Endometrial microvascular endothelial cells (primary cell): ENCODE measurements around the gene FOXL3. TPM values are rescaled to one million over a fixed set of nuclear protein-coding genes. Genes with fewer than 3 reads are reported as not detected.

Experiments used
- in situ Hi-C: cut with HindIII; loops from 2 replicates; pipeline ENCODE4 v1.10.0; 2017; ENCODE audit warnings: low sequenced_read_pairs, low pct_unique_long_range_greater_than_20kb; ENCODE audit errors: inconsistent ontology term
- total RNA-seq: library from RNA; depleted of rRNA; stranded (reverse); fragments of >200 nt; gene quantifications from one replicate; pipeline ENCODE4 v1.2.3, GENCODE V29; 2015; ENCODE audit errors: inconsistent ontology term

Gene FOXL3
- total RNA-seq, 1 donor from 2014 or later = not detected

DNA sequence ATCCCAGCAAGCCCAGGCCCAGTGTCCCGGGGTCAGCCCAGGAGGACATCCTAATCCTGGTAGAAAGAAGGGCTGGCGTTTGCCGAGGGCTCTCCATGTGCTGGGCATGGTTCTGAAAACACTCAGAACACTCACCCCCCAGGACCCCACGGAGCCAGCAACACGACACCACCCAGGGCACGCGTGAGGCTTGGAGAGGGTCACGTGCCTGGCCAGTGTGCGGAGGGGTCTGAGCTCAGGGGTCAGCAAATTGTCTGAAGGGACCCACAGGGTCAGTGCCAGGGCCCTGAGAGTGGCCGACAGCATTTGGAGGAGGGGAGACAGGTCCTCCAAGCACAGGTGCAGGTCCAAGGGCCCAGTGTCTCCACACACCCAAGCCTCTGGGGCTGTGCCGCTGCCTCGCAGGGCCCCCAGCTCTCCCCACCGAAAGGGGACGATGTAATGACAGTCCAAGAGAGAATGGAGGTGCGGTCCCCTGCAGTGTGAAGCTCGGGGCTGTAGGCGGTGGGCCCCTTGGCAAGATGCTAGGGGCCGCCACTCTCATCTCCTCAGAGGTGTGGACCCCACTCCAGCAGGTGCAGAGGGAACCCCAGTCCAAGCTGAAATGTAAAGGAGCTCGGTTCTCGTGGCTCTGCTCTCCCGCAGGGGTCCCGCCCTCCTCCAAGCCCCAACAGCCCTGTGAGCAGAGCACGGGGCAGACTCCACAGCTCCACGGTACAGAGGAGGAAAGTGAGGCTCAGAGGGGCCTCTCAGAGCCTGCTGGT is 7.8 kb downstream of the FOXL3 start:
- in situ Hi-C loops = no loop called here

DNA sequence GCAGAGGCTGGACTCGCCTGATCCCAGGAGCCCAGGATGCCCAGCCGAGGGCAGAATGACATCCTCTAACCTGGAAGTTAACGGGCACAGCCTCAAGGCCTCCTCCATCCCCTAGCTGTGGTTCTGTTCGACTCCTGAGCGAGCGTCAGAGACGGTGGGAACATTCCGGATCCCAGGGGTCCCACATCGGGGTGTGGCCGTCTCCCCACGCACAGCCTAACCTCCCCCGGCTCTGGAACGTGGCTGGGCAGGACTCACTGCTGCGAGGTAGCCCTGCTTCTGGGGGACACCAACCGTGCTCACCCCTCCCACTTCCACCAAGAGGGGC is 8.4 kb downstream of the FOXL3 start:
- in situ Hi-C loops = no loop called here

DNA sequence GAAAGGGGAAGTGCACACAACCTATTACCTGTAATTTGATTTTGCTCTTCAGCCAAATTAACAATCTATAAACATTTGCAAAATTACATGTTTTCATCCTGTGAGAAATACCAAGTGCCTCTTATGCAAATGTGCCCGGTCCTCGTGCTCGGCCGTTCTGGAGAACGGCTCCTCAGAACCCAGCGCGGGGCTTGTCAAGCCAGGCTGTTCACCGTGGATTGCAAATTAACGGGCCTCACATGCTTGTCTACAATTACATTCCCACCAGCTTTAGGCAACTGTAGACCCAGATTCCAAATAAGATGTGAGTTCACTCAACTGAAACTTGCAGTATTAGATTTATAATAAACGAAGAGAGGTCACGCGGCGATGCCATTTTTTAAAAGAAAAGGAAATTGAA is 8.8 kb downstream of the FOXL3 start:
- in situ Hi-C loops = no loop called here

DNA sequence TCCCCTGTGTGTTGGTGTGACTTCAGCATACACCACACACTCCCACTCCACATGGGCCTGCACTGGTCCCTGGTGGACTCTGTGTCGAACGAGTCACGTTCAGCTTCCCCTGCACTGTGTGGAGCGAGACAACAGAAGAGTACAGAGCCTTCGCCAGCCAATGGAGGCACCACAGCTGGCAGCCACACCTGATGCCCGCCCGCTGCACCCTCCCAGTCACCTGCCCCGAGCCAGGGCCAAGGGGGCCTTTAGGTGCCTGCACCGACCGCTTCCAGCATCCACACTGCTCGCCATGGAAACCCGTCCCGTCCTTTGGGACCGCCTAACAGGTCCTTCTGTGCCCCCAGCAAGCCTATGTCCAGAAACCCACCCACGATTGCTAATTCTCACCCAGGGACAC is 9.2 kb downstream of the FOXL3 start:
- in situ Hi-C loops = no loop called here

DNA sequence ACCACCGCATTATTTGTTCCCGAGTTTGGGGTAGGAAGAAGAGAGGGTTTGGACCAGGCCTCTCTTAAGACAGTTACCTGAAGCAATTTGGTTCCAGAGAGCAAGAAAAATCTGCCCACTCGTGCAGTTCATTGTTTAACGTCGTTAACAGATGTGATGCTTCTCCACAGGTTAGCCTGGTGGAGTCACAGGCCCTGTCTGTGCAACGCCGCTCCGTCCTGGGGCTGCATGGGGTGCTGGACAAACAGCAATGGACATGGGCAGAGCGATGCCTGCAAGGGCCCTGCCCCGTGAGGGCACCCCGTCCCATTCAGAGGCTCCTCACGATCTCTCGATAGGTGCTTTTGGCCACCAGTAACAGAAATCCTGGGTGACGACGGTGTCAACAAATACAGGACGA is 9.7 kb downstream of the FOXL3 start:
- in situ Hi-C loops = no loop called here

DNA sequence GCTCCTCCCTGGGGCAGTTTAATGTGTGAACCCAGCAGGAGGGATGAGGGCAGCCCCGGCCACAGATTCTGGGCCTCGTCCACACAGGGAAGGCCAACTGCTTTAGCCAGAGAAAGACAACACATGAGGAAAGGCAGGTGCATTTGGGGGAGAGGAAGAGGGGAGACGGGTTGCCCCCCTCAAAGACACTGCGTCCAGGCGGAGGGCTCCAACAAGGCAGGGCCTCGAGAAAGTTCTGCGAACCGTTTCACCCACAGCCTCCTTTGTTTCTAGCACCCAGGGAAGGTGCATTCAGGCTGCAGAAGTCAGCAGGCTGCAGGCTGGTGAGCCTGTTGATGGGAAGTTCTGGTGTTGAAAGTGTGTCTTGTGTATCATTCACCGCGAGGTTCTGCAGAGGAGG is 10.1 kb downstream of the FOXL3 start:
- in situ Hi-C loops = no loop called here

DNA sequence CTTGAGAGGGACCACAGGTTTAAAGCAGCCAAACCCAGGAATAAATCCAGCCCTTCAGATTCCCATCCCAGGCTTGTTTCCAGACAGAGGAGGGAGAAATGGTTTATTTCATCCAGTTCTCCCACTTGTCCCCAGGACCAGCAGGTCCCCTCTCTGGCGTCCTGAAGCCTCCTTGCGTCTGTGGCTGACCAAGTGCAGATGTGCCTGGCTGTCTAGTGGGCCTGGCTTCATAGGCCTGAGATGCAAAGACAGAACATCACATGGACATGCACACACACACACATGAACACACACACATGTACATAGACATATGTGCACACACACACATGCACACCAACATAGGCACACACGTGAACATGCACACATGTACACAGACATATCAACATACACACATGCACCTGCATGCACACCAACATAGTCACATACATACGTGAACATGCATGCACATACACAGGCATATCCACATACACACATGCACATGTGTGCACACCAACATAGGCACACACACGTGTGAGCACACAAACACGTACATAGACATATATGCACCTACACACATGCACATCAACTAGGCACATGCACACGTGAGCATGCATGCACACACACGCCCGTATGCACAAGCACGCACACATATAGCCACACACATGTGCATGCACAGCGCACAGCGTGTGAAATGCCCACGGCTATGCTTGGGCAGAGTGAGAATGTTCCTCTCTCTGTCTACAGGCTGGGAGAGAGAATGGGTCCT is 10.7 kb downstream of the FOXL3 start:
- in situ Hi-C loops = no loop called here

DNA sequence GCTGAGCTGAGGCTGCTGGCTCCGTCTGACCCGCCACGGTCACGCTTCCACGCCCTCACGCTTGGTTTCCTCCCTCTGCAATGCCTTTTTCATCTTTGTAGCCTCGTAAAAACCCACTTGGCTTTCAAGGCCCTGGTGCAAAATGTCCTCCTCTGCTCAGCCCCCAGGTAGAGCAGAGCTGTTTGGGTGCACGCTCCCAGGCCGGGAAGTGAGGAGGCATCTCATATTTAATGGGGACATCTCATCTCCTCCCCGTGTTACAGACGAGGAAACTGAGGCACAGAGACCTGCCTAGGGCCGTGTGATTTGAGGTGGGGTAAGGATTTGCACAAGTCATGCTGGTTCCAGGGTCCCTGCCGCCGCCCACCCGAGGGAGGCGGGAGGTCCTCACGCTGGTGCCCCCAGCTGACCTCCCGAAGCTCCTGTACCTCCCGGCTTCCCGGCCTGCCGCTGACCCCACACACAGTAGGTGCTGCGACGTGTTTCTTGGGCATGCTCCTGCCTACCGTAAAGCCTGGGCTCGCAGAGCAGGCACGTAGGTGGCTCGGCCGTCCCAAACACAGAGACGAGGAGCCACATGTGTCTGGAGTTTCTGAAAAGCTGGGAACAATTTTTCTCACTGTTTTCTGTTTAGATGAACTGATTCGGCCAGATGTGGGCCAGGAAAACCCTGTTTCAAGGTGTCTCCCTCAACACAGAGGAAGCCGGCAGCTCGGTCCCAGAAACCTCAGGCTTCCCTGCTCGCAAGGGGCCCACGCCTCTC is 11.5 kb downstream of the FOXL3 start:
- in situ Hi-C loops = no loop called here

DNA sequence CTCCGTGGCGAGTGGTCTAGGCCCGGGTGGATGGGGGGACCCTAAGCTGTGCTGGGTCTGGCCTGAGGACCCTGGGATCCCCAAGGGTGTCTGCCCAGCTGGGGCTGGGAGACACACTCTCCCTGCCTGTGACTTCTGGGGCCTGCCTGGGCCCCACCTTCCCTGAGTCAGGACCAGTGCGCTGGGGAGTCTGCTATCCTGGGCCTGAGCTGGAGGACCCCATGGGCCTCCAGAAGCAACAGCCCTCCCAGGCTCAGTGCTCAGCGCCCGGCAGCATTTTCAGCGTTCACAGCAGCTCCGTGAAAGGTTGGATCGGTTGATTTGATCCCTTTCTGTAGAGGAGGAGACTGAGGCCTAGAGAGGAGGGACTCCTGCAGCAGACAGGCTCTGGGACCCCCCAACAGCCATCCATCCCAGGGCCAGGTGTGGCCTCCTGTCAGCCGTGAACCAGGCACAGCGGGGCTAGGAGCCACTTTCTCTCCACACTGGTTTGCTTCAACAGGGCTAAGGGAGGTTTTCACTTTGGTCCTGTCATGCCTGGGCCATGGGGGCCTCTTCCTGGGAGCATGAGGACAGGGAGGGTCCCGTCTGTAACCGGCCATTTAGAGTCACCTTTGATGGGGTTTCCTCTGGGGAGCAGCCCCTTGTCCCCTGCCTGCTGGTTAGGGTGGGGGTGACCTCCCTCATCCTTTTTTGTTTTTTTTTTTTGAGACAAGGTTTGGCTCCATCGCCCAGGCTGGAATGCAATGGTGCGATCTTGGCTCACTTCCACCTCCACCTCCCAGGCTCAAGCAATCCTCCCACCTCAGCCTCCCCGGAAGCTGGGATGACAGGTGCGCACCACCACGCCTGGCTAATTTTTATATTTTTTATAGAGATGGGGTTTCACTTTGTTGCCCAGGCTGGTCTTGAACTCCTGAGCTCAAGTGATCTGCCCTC is 12.4 kb downstream of the FOXL3 start:
- in situ Hi-C loops = no loop called here

DNA sequence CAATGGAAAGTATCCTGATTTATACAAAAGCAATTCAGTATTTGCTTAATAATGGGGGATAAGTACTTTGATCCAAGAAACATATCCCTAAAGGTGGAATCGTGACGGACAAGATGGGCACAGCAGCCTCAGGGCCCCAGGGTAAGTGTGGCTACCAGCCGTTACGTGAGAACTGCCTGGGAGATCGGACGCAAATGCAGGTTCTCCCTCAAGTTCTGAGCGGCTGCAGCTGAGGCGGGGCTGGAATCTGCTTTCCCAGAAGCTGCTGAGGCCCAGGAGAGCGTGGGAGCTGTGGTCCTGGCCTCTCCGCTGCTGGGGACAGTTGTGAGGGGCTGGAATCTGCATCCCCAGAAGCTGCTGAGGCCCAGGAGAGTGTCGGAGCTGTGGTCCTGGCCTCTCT is 13.5 kb downstream of the FOXL3 start:
- in situ Hi-C loops = no loop called here

DNA sequence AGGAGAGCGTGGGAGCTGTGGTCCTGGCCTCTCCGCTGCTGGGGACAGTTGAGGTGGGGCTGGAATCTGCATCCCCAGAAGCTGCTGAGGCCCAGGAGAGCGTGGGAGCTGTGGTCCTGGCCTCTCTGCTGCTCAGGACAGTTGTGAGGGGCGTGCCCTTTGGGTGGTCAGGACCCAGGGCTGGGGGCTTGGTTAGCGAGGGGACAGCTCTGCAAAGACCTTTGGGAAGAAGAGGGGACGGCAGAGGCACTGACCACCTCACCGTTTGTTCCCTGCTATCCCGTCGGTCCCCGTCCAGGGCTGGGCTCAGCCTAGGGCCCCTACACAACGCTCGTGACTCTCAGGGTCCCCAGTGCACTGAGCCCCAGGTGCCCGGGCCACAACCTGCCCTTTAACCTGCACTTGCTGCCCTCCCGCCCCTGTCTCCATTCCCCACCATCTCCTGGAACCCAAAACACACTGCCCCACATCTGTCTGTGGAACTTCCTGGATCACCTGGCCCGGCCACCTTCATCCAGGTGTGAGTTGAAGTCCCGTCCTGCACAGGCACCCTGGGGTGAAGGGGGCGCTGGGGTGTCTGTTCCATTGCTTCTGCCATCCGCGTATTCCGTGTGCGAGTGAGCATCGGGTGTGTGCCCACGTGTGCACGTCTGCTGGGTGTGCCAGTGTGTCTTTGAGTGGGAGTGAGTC is 14.1 kb downstream of the FOXL3 start:
- in situ Hi-C loops = no loop called here

DNA sequence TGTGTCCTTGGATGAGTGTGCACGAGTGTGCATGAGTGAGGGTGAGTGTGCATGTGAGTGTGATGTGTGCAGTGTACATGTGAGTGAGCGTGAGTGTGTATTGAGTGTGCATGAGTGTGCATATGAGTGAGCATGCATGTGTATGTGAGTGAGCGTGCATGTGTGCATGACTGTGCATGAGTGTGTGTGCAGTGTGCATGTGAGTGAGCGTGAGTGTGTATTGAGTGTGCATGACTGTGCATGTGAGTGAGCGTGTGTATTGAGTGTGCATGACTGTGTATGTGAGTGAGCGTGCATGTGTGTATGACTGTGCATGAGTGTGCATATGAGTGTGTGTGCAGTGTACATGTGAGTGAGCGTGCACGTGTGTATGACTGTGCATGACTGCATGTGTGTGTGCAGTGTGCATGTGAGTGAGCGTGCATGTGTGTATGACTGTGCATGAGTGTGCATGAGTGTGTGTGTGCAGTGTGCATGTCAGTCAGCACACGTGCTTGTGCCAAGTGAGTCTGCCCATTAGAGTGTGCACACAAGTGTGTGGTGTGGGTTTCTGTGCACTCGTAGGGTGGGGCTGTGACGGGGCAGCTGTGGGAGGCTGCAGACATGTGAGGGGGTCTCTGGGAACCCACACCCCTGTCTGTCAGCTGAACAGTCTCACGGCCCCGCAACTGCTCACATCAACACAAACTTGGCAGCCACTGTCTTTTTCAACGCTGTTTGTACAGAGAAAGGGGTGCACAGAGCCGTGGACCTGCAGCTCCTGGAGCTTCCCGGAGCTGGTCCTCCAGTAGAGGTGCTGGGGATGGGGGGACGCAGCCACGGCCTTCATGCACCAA is 14.8 kb downstream of the FOXL3 start:
- in situ Hi-C loops = no loop called here

DNA sequence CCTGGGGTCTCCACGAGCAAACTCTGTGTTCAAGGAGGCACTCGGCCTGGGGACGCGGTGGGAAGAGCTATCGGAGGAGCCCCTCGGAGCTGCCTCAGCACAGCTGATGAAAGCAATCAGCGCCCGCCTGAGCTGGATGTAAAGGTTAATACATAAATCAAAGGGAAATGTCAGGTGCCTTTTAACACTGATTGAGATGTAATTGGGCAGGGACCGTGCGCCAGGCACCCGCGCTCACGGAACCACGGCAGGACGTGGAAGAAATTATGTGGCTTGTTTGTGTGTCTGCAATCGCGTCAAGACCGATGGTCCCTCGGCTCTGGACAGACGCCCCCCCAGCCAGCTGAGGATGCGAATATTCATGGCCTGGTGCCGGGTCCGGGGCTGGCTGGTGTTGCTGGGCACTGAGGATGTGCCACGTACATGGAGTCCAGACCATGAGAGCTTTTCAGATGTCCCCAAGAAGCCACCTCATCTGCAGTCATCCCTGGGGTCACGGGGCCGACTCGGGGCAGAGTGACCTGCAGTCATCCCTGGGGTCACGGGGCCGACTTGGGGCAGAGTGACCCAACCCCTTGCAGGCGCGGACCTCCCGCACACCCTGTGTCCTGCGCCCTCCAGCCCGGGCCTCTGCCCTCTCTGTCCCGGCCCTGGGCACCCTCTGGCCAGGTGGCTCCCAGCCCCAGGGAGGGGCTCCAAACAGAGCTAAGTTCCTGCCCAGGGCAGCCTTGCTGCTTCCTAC is 15.6 kb downstream of the FOXL3 start:
- in situ Hi-C loops = no loop called here

DNA sequence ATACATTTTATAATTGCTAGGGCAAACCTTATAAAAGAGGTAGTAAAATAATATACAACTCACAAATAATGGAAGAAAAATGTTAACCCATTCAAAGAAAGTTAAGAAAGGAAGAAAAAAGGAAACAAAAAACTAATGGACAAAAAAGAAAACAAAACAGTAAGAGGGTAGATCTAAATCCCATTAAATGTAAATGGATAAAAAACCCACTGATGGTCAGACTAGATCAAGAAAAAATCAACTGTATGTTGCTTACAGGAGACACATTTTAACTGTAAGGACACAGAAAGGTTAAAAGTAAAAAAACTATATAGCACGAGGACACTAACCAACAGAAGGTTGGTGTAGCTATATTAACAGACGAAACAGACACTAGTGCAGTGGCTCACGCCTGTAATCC is 18.0 kb downstream of the FOXL3 start:
- in situ Hi-C loops = no loop called here

DNA sequence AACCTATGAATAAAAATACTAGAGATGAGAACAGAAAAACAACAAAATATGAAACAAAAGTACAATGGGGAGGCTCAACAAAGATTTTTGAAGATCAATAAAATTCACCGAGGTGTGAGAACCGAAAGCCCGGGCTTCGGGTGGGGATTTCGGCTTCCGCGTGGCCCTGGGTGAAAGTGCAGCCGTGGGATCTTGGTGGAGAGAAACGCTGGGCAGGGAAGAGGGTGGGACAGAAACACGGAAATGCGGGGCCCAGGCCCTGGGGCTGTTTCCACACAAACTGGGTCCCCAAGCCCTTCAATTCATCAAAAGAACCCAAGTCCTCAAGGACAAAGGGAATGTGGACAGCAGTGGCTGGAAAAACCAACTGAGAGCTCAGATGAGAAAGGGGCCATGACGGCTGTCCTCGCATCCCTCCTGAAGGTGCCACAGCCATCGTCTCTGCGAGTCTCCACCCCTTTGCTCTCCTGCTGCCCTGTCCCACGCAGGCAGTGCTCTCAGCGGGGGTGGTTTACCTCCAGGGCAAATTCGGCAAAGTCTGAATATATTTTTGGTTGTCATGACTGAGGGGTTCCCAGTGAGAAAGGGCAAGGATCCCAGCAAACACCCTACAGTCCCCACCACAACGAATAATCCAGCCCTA is 19.7 kb downstream of the FOXL3 start:
- in situ Hi-C loops = no loop called here

DNA sequence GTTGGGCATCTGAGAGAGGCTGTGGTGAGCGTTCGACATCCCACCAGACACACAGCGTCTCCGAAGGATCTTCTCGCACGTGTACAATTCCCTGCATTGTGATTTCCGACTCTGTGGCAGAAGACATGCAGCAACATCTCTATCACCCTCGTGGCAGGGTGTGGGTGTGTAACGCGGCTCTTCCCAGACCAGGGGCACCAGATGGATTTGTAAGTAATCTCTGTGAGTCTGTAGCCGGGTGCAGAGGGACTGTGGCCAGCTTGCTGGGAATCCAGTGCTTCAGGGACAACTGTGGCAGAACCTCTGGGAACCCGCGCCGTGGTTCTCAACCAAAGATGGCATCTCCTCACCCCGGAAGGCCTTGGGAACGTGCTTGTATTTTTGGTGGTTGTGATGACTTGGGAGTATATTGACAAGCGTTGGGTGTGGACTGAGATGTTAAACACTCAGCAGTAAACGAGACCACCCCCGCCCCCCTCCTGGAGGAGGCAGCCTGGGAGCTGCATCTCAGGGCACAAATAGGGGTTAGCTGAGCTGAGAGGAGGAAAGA is 21.2 kb downstream of the FOXL3 start:
- in situ Hi-C loops = no loop called here
